Fibroblast of the aortic adventitia (primary cell): ENCODE results near the gene FKBP14. TPM values are rescaled to one million over a fixed set of nuclear protein-coding genes. Genes with fewer than 3 reads are reported as not detected.

Experiments
- DNase-seq: peaks from one replicate; pipeline ENCODE4 v3.0.0-alpha.2; 2010; ENCODE audit warnings: low read depth
- H3K4me3 ChIP-seq: 2 replicates; pipeline ENCODE4 v1.5.1; 2011; ENCODE audit warnings: low read depth, mild to moderate bottlenecking, control low read depth, low read length, moderate library complexity
- CTCF ChIP-seq: IDR thresholded peaks from 2 replicates; pipeline ENCODE4 v1.5.1; 2011; ENCODE audit warnings: mild to moderate bottlenecking, low read length, control low read depth, inconsistent platforms; ENCODE audit not compliant: insufficient read depth
- total RNA-seq: library from RNA; depleted of rRNA; stranded (reverse); fragments of >200 nt; gene quantifications from 2 replicates; pipeline ENCODE4 v1.2.3, GENCODE V29; 2012; ENCODE audit warnings: low replicate concordance

FKBP14 gene
- total RNA-seq, 1 donor: 39.9 TPM

DNA sequence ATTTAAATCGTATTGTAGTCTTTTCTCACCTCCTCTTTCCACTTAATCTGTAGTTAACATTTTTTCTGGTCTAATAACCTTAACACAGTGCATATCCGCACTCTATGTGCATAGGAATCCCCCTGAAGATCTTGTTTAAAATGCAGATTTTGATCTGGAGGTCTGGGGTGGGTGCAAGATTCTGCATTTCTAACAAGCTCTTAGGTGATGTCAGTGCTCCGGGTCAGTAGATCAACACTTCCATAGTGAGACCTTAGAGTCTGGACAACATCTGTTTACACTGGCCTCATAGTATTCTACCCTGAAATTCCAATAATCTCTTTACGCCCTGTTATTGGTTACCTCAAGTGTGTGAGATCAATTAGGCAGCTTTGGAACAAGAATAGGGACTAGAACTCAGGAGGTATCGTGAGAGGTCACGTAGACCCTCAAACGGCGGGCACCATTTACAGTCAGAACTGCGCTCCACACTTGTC is 1.3 kb upstream of the FKBP14 start:
- TF ChIP-seq CTCF: no peak
- H3K4me3 ChIP-seq: peak overlapping the region; percentile 86
- DNase-seq: no peak

DNA sequence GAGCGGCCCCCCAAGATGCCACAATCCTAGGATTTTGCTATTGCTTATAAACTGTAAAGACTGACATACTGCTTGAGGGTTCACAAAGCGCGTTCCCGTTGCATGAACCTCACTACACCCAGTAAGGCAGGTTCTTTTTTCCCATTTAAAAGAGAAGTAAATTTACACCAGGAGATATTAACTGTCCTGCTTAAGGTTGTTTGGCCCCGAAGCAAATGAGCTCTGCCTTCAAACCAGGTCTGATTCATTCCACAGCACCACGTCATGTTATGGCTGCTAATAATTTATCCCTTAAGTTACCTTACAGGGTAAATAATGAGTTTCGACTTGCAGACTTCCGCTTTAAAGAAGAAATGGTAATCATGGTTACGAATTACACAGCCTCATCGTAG is 559 bp upstream of the FKBP14 start:
- no peak for DNase-seq
- TF ChIP-seq CTCF: no peak
- H3K4me3 ChIP-seq: peak overlapping the region; percentile 86

- no peak for TF ChIP-seq CTCF
- no peak for DNase-seq
- no peak overlapping the region for H3K4me3 ChIP-seq
Observed at GRCh38 chr7:30023524-30023923, 3.0 kb downstream of the FKBP14 start.

DNA sequence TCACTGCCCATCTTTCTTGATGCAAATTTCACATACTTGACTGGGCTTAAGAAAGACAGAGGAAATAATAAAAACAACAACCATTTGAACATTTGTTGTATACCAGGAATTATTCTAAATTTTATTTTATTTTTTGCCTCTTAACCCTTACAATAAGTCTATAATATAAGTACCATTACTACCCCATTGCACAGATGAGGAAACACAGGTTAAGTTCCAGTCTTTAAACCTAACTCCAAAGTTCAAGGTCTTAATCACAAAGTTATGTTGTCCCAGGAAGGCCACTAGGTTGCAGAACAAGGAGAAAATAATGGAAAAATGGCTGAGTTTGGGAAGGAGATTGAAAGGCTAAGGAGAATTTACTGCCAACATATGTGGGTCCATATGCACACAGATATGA is 3.5 kb downstream of the FKBP14 start:
- no peak for TF ChIP-seq CTCF
- DNase-seq: no peak

GRCh38 chr7:30020535-30020934 is 6.0 kb downstream of the FKBP14 start:
- no peak for TF ChIP-seq CTCF
- DNase-seq: no peak
- H3K4me3 ChIP-seq: no peak overlapping the region

More for the DNA sequence above, 3.5 kb downstream of the FKBP14 start:
- no peak overlapping the region for H3K4me3 ChIP-seq

- no peak for TF ChIP-seq CTCF
- no peak overlapping the region for H3K4me3 ChIP-seq
- no peak for DNase-seq
Observed at GRCh38 chr7:30019960-30020359, 6.5 kb downstream of the FKBP14 start.

DNA sequence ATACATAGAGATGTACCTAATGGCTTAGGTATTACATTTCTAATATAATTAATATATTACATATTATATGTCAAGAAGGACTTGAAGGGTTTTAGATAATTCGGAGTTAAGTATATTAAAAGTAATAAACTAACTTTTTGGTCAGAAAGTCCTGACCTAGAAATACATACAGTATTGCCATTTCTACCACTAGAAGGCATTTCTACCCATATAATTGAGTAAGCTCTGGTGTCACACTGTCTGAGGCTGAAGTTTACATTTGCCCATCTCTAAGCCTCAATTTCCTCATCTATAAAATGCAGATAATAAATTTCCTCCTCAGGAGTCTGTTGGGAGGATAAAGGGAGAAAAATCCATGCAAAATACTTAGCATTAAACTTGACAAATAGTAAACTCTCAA is 7.1 kb downstream of the FKBP14 start:
- no peak overlapping the region for H3K4me3 ChIP-seq
- TF ChIP-seq CTCF: peak; percentile 11
- DNase-seq: no peak
